Measurements from ENCODE around the gene PITX3.
"Not testable (repeated sequence)": the region's sequence is repeated elsewhere in the genome, so short reads cannot be mapped to it uniquely, and the experiment has no call there.

Gene PITX3

GRCh38 chr10:102254426-102254825, 13.1 kb upstream of the PITX3 start:
- no peak for DNase-seq

- not testable (repeated sequence) for DNase-seq
These were observed 11.2 kb upstream of the PITX3 start for GRCh38 chr10:102252508-102252907.

GRCh38 chr10:102247734-102248133, 6.4 kb upstream of the PITX3 start:
- no peak for DNase-seq

- DNase-seq = no peak
These were observed 4.9 kb upstream of the PITX3 start for GRCh38 chr10:102246261-102246660.

GRCh38 chr10:102245932-102246251, 4.6 kb upstream of the PITX3 start:
- DNase-seq = no peak

GRCh38 chr10:102245082-102245931, 4.0 kb upstream of the PITX3 start, which contains the start of gene GBF1:
Gene GBF1, plus strand, starts transcription at chr10:102245532. Its CDS starts 13,407 bp downstream, at chr10:102258939.
- peak; percentile 88 for DNase-seq

GRCh38 chr10:102243309-102243708, 2.0 kb upstream of the PITX3 start:
- no peak for DNase-seq

GRCh38 chr10:102242118-102242485, 790 bp upstream of the PITX3 start:
- DNase-seq = no peak

GRCh38 chr10:102241032-102241443, 274 bp downstream of the PITX3 start:
- no peak for DNase-seq

GRCh38 chr10:102240467-102241031, 763 bp downstream of the PITX3 start:
- DNase-seq = no peak

- no peak for DNase-seq
These were observed 3.5 kb downstream of the PITX3 start for GRCh38 chr10:102237711-102238252.

GRCh38 chr10:102236006-102236405, 5.3 kb downstream of the PITX3 start:
- no peak for DNase-seq

GRCh38 chr10:102235598-102235920, 5.8 kb downstream of the PITX3 start:
- no peak for DNase-seq

GRCh38 chr10:102234888-102235597, 6.3 kb downstream of the PITX3 start:
- DNase-seq = no peak

GRCh38 chr10:102233997-102234396, 7.3 kb downstream of the PITX3 start:
- no peak for DNase-seq

- DNase-seq = peak; percentile 70
These were observed 9.7 kb downstream of the PITX3 start for GRCh38 chr10:102231357-102232318.

GRCh38 chr10:102230861-102231356, 10.4 kb downstream of the PITX3 start:
- peak; percentile 62 for DNase-seq

- peak; percentile 25 for DNase-seq
These were observed 10.9 kb downstream of the PITX3 start for GRCh38 chr10:102230264-102230860.

GRCh38 chr10:102229810-102230263, 11.5 kb downstream of the PITX3 start:
- peak; percentile 90 for DNase-seq

- DNase-seq = no peak
These were observed 14.3 kb downstream of the PITX3 start for GRCh38 chr10:102227050-102227449.

GRCh38 chr10:102226542-102226870, 14.8 kb downstream of the PITX3 start:
- no peak for DNase-seq

Data from CD4-positive, alpha-beta T cell treated with Interleukin-6 for 4 hours (primary cell).